GM23338 (cell line): ENCODE results near the gene DPYD. TPM values are rescaled to one million over a fixed set of nuclear protein-coding genes. Genes with fewer than 3 reads are reported as not detected.

Experiments
- ATAC-seq: fragments of 200-7000 bp; cut with Tn5 transposase; 3 replicates; pipeline ENCODE4 v1.9.1; 2020
- DNase-seq: peaks from one replicate; pipeline ENCODE4 v3.0.0-alpha.2; 2015; ENCODE audit warnings: low spot score
- H2AFZ ChIP-seq: fragments of 200-600 bp; sonication (generic); 2 replicates; pipeline ENCODE4 v1.8.0; 2016; ENCODE audit warnings: antibody characterized with exemption, mild to moderate bottlenecking, moderate library complexity
- H3F3A ChIP-seq: fragments of 200-600 bp; sonication (generic); replicated peaks from 2 replicates; pipeline ENCODE4 v1.8.0; 2017; ENCODE audit warnings: antibody characterized with exemption, mixed run types, low read depth
- H3K27ac ChIP-seq: fragments of 200-600 bp; sonication (generic); 2 replicates; pipeline ENCODE4 v1.6.1; 2016; ENCODE audit warnings: low read depth
- H3K27me3 ChIP-seq: fragments of 200-600 bp; sonication (generic); 2 replicates; pipeline ENCODE4 v1.8.0; 2016; ENCODE audit warnings: mild to moderate bottlenecking, mixed run types, moderate library complexity; ENCODE audit not compliant: insufficient read depth
- H3K36me3 ChIP-seq: fragments of 200-600 bp; sonication (generic); 2 replicates; pipeline ENCODE4 v1.8.0; 2016; ENCODE audit warnings: mild to moderate bottlenecking; ENCODE audit not compliant: insufficient read depth
- H3K4me1 ChIP-seq: fragments of 200-600 bp; sonication (generic); 2 replicates; pipeline ENCODE4 v1.8.0; 2016; ENCODE audit warnings: mild to moderate bottlenecking, moderate library complexity; ENCODE audit not compliant: insufficient read depth
- H3K4me2 ChIP-seq: fragments of 200-600 bp; sonication (generic); 2 replicates; pipeline ENCODE4 v1.7.1; 2017; ENCODE audit warnings: mixed run types
- H3K4me3 ChIP-seq: fragments of 200-600 bp; sonication (generic); 2 replicates; pipeline ENCODE4 v1.6.1; 2016; ENCODE audit warnings: mixed run types
- H3K79me2 ChIP-seq: fragments of 200-600 bp; sonication (generic); replicated peaks from 2 replicates; pipeline ENCODE4 v1.8.0; 2017; ENCODE audit warnings: mild to moderate bottlenecking; ENCODE audit not compliant: insufficient read depth
- H3K9me2 ChIP-seq: fragments of 200-600 bp; sonication (generic); 2 replicates; pipeline ENCODE4 v1.8.0; 2017; ENCODE audit not compliant: insufficient read depth
- H4K20me1 ChIP-seq: fragments of 200-600 bp; sonication (generic); replicated peaks from 2 replicates; pipeline ENCODE4 v1.8.0; 2017; ENCODE audit warnings: mild to moderate bottlenecking; ENCODE audit not compliant: insufficient read depth
- H3K27ac Mint-ChIP-seq: 2 replicates; pipeline ENCODE4 v1.8.0; 2020; ENCODE audit warnings: inconsistent platforms, mild to moderate bottlenecking, moderate library complexity, mixed read lengths
- H3K27me3 Mint-ChIP-seq: 3 replicates; pipeline ENCODE4 v1.8.0; 2022; ENCODE audit warnings: low read depth, mild to moderate bottlenecking, moderate library complexity, mixed read lengths, inconsistent platforms; ENCODE audit not compliant: insufficient read depth, poor library complexity
- H3K36me3 Mint-ChIP-seq: 3 replicates; pipeline ENCODE4 v1.8.0; 2021; ENCODE audit warnings: low read depth, mild to moderate bottlenecking, inconsistent platforms, moderate library complexity, mixed read lengths
- H3K4me1 Mint-ChIP-seq: 3 replicates; pipeline ENCODE4 v1.8.0; 2020; ENCODE audit warnings: mild to moderate bottlenecking, inconsistent platforms, mixed read lengths
- H3K4me3 Mint-ChIP-seq: 3 replicates; pipeline ENCODE4 v1.8.0; 2021; ENCODE audit warnings: moderate library complexity, mild to moderate bottlenecking, inconsistent platforms, mixed read lengths
- H3K9me3 Mint-ChIP-seq: 3 replicates; pipeline ENCODE4 v1.8.0; 2020; ENCODE audit warnings: moderate library complexity, mild to moderate bottlenecking, inconsistent platforms, mixed read lengths
- CREB1 ChIP-seq: fragments of 250-450 bp; sonication (Bioruptor Pico); IDR thresholded peaks from 2 replicates; pipeline ENCODE4 v1.5.0; 2020; ENCODE audit warnings: low read depth, mild to moderate bottlenecking, moderate library complexity
- CTCF ChIP-seq, 2 experiments: fragments of 200-600 bp in 1 of 2; sonication (generic) in 1 of 2; conservative IDR thresholded peaks; 2 replicates each; pipeline versions ENCODE4 v1.5.1 to v1.6.1; 2016 to 2017; ENCODE audit warnings: antibody characterized with exemption in 2 of 2, low read depth in 2 of 2, mild to moderate bottlenecking in 2 of 2, moderate library complexity in 1 of 2
- ETS1 ChIP-seq: IDR thresholded peaks from 2 replicates; pipeline ENCODE4 v1.6.1; 2016; ENCODE audit warnings: antibody characterized with exemption
- EZH2 ChIP-seq: fragments of 200-600 bp; sonication (generic); IDR thresholded peaks from one replicate; pipeline ENCODE4 v1.8.0; 2017; ENCODE audit warnings: antibody characterized with exemption, mild to moderate bottlenecking, low read depth; ENCODE audit not compliant: unreplicated experiment
- NANOG ChIP-seq: IDR thresholded peaks from 2 replicates; pipeline ENCODE4 v1.6.1; 2016; ENCODE audit warnings: antibody characterized with exemption, borderline replicate concordance
- POLR2AphosphoS5 ChIP-seq: IDR thresholded peaks from 2 replicates; pipeline ENCODE4 v1.6.1; 2016; ENCODE audit warnings: antibody characterized with exemption, low read depth
- STAT1 ChIP-seq: IDR thresholded peaks from one replicate; pipeline ENCODE4 v1.6.1; 2016; ENCODE audit warnings: antibody characterized with exemption; ENCODE audit not compliant: unreplicated experiment
- ZNF114 ChIP-seq: fragments of 250-450 bp; sonication (Bioruptor Pico); IDR thresholded peaks from 2 replicates; pipeline ENCODE4 v1.5.0; 2020; ENCODE audit warnings: mild to moderate bottlenecking, moderate library complexity
- ZNF331 ChIP-seq: fragments of 250-450 bp; sonication (Bioruptor Pico); IDR thresholded peaks from 2 replicates; pipeline ENCODE4 v1.5.0; 2020; ENCODE audit warnings: low read depth, mild to moderate bottlenecking, moderate library complexity
- ZNF462 ChIP-seq: fragments of 250-450 bp; sonication (Bioruptor Pico); IDR thresholded peaks from 2 replicates; pipeline ENCODE4 v1.5.0; 2020; ENCODE audit warnings: mild to moderate bottlenecking, moderate library complexity
- polyA plus RNA-seq: library from polyadenylated mRNA; unstranded; fragments of >200 nt; fragmentation: Nextera tagmentation; extraction: Ambion mirVana; gene quantifications from 2 replicates; pipeline ENCODE4 v1.2.1, GENCODE V29; 2016
- total RNA-seq: library from RNA; depleted of rRNA; stranded (reverse); fragments of >200 nt; shearing (Covaris generic); gene quantifications from 2 replicates; pipeline ENCODE4 v1.2.3, GENCODE V29; 2014
- TF ChIP-seq, protein P1 (sequence below): IDR thresholded peaks from one replicate; pipeline ENCODE4 v1.6.1; 2018; ENCODE audit warnings: antibody characterized with exemption; ENCODE audit not compliant: unreplicated experiment

The DPYD gene
- total and polyA plus RNA-seq, 2 experiments from 2014 or later: 0.50 to 1.6 TPM

DNA sequence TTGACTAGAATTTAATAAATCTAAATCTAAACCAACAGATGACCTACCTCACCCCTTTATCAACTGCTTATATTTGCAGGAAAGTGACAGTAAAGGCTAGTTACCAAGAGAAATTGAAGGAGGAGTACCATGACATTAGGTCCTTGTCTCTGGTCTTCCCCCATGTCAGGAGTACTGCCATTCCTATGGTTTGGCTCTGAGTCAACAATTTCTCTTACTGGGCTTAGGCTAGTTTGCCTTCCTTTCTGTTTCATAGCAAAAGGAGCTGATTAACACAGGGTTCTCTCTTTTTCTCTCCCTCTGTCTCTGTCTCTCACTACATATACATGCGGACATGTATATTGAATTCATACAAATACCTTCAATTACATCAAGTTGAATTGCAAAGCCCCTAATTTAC is 579.9 kb downstream of the DPYD start (continued):
- no peak for TF ChIP-seq CTCF (conservative IDR thresholded peaks at IDR 0.05; ENCODE audit: low read depth in 2 of 2)

- no peak for ATAC-seq
- DNase-seq: no peak
- H3K4me2 ChIP-seq: no peak overlapping the region
- Mint-ChIP-seq H3K27ac (no peak overlapping the region), H3K9me3 (no peaks in the 10 kb centered on the region), H3K36me3 (no peaks in the 10 kb centered on the region), H3K4me3 (no peak overlapping the region), H3K4me1 (no peaks in the 10 kb centered on the region), H3K27me3 (peaks cover 2% of the 10 kb centered on the region)
- H3K27me3 ChIP-seq: no peaks in the 10 kb centered on the region
- H3K9me2 ChIP-seq: no peaks in the 10 kb centered on the region
- H4K20me1 ChIP-seq: no peaks in the 10 kb centered on the region
- H2AFZ ChIP-seq: no peak overlapping the region
- no peak overlapping the region for H3K4me3 ChIP-seq
- no peaks in the 10 kb centered on the region for H3K79me2 ChIP-seq
- no peaks in the 10 kb centered on the region for H3K4me1 ChIP-seq
- no peaks in the 10 kb centered on the region for H3F3A ChIP-seq
- no peaks in the 10 kb centered on the region for H3K36me3 ChIP-seq
- H3K27ac ChIP-seq: no peak overlapping the region
- TF ChIP-seq ZNF331 (CRISPR knock-in tag): no peak
- TF ChIP-seq ZNF114 (CRISPR knock-in tag): no peak
- TF ChIP-seq ETS1: no peak
- no peak for TF ChIP-seq ZNF462
- no peak for TF ChIP-seq STAT1
- no peak for TF ChIP-seq POLR2AphosphoS5
- TF ChIP-seq, protein P1, sequence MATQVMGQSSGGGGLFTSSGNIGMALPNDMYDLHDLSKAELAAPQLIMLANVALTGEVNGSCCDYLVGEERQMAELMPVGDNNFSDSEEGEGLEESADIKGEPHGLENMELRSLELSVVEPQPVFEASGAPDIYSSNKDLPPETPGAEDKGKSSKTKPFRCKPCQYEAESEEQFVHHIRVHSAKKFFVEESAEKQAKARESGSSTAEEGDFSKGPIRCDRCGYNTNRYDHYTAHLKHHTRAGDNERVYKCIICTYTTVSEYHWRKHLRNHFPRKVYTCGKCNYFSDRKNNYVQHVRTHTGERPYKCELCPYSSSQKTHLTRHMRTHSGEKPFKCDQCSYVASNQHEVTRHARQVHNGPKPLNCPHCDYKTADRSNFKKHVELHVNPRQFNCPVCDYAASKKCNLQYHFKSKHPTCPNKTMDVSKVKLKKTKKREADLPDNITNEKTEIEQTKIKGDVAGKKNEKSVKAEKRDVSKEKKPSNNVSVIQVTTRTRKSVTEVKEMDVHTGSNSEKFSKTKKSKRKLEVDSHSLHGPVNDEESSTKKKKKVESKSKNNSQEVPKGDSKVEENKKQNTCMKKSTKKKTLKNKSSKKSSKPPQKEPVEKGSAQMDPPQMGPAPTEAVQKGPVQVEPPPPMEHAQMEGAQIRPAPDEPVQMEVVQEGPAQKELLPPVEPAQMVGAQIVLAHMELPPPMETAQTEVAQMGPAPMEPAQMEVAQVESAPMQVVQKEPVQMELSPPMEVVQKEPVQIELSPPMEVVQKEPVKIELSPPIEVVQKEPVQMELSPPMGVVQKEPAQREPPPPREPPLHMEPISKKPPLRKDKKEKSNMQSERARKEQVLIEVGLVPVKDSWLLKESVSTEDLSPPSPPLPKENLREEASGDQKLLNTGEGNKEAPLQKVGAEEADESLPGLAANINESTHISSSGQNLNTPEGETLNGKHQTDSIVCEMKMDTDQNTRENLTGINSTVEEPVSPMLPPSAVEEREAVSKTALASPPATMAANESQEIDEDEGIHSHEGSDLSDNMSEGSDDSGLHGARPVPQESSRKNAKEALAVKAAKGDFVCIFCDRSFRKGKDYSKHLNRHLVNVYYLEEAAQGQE: no peak
- no peak for TF ChIP-seq NANOG
- no peak for TF ChIP-seq CTCF (conservative IDR thresholded peaks at IDR 0.05; ENCODE audit: low read depth in 2 of 2)
- no peak for TF ChIP-seq CREB1 (CRISPR knock-in tag)
- no peak for TF ChIP-seq EZH2
Measured at GRCh38 chr1:97338347-97338746, 582.5 kb downstream of the DPYD start.
